Cerebellar cortex (tissue), 1 donor: Measurements from ENCODE around the gene FBXL7.

ENCODE experiments used
- DNase-seq: peaks from one replicate; pipeline ENCODE4 v3.0.0-alpha.2; 2015; ENCODE audit warnings: low spot score

The FBXL7 gene

DNA sequence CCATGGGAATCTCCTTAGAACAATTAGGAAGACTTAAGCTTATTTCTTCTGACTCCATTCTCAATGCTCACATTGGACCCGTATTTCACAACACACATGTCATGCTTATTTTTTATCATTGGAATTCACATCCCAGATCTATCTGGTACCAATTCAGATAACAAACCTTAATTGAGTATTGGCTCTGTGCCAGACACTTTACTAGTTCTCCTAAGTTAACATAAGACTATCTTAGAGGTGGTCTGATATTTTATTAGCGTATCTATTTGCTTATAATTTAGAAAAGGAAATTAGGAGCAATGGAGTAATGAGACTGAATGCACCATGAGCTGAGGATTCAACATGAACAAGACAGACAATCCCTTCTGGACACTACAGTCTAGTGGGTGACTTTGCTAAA lies 45.1 kb downstream of the FBXL7 start:
- DNase-seq, result no peak

DNA sequence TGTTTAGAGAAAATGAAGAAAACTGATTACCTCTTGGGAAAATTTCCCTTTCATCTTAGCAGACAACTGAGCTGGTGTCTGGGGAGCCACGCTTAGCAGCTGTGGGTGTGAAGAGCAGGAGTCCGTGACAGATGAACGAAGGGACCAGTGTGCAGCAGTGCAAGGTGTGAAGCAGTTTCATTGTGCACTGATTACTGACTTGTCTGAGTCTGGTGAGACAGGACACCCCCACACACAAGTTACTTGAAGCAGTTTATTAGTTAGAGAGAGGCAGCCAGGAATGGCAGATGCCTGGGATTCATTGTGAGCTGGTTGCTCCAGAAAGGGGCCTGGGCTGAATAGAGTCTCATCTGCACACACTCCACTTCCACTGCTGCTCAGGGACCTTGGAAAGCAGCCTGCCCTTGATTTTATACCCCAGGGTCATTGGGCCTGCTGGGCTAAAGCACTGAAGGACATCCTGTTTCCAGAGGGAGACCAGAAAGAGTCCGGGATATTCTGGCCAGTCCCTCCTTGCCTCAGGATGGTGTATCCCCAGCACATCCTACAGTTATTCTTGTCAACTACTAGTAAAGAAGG lies 47.4 kb downstream of the FBXL7 start:
- no peak for DNase-seq

DNA sequence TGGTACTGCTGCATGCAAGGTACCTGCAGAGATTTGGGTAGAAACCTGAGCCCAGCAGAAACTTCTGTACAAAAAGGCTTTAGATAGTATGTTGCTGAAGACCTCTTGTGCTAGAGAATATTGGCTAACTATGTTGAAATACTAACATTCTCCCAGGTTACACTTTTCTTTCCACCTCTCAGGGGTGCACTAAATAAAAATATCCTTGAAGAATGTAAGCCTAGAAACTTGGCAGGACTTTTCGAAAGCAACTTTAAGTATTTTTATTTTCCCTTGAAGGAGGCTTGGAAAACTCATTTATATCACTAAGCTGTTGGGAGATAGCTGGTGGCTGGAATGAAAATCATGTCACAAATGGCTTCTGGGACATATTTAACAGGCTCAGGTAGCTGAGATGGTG lies 50.0 kb downstream of the FBXL7 start:
- DNase-seq, result no peak

DNA sequence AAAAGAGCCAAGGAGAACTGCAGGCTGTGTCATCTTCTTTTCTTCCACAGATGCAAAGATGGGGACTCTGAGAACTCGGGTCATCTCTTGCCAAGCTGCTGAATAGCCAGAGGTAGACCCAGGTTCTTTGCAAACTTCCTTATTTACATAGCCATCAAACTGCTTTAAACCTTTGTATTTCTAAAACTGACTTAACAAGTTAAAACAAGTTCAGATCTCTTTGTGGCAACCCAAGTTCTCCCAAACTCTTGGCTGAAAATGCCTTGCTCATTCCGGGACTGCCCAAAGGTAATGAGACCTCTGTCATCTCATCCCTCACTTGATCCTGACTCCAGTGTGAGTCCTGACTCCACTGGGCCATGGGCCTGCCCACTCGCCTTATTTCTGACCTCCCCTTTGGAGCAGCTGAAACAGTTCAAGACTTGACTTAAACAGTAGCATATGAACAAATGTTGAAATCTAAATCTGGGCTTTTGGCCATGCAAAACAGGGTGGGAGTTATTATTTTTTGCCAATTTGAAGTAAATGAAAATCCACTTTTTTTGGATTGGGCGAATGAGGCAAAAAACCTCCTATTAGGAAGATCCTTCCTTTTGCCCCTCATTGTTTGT lies 50.6 kb downstream of the FBXL7 start:
- DNase-seq, result no peak

DNA sequence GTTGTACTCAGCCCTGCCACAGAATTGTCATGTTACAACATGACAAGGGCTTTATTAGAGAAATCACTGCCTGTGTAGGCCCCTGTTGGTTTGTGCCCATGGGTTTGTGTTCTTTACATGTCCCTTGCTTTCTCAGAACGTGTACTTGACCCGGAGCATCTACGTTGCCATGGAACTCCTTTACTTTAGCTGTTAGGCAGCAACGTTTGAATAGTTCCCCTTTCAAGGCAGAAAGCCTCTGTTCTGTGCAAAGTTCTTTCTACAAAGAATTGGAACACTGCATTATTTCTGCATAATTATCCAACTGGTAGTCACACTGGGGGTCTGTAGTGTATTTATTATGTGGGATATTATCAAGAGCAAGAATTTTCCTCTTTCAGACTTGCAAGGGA lies 51.1 kb downstream of the FBXL7 start:
- DNase-seq, result no peak

DNA sequence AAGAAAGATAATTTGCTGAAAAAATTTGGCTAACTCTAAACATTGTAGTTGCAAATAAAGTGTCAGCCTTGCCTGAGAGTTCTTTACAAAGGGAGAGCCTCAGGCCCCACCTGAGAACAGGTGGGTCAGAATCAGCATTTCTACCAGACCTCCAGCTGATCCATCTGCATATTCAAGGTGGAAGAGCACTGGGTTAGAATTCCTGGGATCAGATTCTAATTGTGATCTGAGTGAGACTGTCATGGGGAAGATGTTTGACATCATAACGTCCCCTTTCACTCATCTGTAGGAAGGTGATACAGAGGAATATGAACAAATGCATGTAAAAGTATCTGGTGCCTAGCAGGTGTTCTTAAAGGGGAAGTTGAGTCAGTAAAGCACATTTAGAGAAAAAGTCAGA lies 54.6 kb downstream of the FBXL7 start:
- no peak for DNase-seq

DNA sequence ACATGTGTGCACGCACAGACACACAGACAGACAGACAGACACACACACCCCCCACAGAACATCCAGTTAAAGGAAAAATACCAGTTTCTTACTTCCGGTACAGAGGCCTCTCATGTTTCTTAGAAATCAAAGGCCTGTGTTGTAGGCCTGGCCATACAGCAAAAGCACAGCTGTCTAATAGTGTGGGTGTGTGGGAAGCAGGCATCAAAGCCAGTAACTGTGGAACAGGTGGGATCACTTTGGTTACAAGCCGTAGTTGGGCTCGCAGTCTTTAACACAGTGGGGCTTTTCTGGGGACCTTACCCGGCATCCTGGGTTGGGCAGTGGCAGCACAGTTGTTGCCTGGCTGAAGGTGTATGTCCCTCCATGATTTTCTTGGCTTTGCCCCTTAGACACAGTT lies 55.2 kb downstream of the FBXL7 start:
- DNase-seq, result no peak

DNA sequence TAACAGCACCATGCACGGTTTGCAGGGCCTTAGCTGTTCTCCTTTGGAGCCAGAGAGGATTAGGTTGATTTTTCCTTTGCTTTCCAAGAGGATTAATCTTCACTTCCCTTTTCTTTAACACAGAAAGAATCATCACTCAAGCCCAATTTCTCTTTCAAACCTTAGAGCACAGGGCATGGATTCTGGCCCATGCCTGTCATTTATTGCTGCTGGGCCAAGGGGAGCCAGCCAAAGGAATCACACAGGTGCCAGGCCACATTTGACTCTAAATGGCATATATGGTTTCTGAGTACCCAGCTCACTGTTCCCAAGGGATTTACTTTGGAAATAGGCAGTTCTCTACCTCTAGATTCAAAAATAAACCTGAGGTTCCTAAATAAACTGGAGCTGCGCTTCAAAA lies 58.3 kb downstream of the FBXL7 start:
- DNase-seq, result peak; percentile 33

DNA sequence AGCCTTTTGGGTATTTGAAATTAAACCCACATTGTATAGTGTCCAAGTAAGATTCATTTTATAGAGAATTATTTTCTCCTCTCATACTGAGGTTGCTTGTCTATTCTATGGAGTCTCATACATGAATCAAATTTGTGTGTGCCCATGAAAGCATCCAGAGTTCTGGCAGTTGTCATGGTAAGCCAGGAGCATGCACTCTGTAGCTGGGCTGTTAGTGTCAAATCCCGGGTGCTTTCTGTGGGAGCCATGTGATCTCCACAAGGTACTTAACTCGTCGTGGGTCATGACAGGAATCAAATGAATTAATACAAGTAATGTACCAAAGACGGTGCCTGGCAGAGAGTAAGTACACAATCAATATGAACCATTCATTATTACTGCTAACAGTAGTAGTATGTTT lies 58.7 kb downstream of the FBXL7 start:
- DNase-seq, result no peak

DNA sequence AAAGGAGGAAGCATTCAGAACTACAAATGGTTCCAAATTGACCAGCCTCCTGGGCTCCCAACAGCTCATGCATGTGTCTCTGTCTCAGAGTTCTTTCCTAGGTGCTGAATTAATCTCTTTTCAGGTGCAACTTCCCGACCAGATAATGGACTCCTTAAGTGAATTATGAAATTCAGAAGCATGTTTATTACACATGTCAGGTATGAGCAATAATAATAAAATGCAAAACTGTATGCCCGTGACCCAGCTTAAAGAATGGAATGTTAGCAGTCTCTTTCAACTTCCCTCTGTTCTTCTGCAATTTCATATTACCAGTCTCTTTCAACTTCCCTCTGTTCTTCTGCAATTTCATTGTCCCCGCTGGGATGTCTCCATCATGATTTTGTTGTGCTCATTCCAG lies 60.4 kb downstream of the FBXL7 start:
- no peak for DNase-seq

DNA sequence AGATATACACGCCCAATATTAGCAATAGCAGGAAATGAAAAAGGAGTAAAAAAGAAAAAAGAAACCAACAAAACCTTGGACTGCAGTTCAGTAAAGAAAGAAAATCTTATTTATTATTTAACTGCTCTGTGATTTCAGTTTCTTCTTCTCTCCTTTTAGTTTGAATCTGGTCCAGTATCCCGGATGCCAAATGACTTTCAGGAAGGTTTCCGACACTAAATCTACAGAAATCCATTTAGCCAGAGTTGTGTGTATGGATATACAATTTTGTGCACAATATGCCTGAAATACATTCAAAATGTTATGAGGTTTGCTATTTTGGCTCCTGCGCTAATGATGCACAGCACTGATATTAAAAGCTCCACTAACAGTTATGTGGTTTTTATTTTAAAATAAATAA lies 64.5 kb downstream of the FBXL7 start:
- DNase-seq, result no peak

DNA sequence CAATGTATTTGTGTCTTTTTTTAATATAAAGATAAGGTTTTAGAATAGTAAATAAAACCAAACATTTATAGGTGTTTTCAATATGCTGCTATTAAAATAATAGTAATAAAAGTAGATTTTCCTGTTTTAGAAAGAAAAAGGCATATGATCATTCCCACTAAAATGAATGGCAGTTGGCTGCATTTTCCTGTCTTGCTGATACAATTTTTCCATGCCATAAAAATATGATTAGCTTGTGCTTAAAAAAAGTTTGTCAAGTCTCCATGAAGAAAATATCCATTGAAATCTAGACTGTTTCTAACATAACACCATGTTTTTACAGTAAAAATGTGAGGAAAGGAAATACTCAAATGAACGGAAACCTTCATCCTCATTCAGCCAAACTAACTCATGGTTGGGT lies 65.0 kb downstream of the FBXL7 start:
- DNase-seq, result no peak

DNA sequence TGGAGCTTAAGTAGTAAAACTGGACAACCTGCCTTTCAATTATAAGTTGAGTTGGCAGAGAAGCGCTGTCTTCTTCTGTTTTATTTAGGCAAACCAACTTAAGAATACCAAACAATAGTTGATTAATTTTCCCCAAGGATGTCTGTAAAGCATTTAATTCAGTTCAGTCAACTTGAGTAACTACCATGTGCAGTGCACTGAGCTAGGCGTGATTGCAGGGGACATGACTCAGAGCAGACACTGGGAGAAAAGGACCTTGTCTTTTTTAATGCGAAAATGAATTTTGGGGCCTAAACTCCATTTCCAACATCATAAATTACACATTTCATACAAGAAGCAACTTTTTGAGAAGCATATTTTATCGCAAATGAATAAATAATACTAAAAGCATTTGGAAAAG lies 66.3 kb downstream of the FBXL7 start:
- no peak for DNase-seq

DNA sequence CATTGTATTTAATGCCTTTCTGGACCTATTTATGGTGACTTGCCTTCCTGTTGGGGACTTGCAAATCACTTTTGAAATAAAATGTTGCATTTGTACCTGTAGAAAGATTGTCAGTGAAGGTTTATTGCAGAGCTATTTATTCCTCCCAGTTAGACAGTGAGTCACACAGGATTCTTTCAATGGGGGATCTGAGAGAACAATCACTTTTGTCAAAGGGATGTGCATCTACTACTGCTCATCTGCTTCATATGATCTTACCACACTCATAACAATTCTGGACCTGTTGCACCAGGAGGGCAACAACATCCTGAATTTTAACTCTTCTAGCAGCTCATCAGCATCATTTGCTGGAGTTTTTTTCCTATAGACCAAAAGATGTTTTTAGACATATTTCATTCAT lies 66.8 kb downstream of the FBXL7 start:
- DNase-seq, result no peak

DNA sequence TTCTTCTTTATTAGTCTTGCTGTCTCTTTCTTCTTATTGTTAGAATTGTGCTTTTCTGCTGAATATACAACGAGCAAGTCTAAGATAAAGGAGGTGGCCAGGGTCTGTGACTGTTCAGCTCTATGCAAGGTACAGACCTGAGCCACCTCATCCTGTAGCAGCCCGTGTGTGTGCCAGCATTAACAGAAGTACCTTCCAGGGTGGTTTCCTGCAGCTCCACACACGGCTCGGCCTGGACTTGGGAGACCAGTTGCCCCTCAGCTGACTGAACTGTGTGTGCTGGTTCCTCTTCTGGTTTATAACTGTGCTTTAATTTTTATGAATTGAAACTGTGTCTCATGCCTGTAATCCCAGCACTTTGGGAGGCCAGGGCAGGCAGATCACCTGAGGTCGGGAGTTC lies 70.5 kb downstream of the FBXL7 start:
- no peak for DNase-seq

DNA sequence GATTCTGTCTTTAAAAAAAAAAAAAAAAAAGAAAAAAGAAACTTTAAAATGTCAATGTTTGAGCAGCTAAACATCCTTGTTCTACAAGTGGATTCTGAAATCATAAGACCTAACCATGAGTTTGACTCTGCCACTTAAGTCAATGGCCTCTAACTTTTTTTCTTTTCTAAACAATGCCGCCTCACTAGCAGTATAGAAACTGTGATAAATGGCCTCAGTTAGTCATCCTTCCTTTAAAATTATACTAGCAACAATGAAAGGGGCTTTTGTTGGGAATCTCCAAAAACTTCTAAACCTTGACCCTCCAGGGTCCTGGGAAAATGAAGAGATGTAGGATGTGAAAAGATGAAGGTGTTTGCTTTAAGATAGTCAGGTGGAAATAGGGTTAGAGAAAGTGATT lies 71.1 kb downstream of the FBXL7 start:
- no peak for DNase-seq

DNA sequence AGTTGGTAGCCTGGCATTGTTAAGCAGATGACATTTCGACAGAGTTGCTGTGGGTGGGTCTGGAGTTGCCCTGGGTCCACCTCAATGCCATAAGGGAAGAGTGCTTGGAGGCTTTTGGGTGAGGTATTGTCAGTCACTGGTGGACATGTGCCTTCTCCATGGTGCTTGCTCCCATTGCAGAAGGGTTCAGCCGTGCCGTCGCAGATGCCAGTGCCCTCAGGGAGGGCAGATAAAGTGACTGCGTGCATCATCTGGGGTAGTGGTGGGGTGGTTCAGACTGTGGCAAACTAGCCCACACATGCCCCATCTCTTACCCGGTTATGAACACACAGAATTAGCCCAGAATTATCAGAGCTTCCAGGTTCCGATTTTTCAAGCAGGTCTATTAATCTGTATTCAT lies 71.6 kb downstream of the FBXL7 start:
- DNase-seq, result no peak

DNA sequence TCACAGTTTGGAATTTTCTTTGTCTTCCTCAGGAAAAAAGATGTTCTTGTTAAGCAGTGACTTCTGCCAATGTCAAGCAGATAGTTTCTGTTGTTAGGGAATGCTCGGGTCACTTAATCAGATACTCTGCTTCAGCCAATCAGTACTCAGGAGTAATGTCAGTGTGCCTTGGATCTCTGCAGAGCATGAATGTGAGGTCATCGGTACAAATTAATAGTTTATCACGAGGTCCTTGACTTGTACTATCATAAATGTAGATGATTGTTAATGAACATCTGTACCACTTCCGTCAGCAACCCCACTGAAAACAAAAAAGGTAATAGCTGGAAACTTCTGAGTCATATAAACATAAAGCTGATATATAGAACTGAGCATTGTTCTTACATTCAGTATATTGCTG lies 73.6 kb downstream of the FBXL7 start:
- DNase-seq, result no peak

DNA sequence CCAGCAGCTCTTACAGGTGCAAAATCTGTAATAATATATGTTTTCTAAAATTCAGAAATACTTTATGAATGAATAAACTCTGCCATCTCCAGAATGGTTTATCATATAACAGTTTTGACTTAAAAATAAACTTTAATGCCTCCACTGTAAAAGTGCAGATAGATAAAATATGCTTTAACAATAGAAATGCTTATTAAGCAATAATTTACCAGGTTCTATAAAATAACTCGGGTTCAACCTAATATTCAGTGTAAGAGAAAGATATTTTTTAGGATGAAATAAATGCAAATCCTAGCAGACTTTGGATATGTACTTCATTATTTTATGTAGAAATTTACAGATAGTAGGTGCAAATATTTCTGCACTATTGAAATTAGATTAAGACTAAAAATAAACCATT lies 74.1 kb downstream of the FBXL7 start:
- no peak for DNase-seq

DNA sequence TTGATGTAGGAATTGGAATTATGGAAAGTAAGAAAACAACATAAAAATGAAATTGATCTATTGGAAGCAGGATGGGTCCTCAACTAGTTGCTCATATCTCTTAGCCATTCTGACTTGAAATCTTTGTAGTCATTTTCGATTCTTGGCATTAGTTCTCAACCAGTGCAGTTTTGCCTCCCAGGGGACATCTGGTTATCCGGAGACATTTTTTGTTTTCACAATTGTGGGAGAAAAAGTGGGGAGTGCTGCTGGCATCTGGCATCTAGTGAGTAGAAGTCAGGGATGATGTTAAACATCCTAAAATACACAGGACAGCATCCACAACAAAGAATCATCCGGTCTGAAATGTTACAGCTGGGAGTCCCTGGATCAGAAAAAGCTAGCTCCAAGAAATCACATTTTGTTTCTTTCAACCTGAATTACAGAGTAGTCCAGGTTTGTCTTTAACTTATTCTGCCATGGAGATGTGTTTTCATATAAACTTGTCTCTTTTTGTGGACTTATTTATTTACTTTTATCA lies 74.9 kb downstream of the FBXL7 start:
- DNase-seq, result no peak

DNA sequence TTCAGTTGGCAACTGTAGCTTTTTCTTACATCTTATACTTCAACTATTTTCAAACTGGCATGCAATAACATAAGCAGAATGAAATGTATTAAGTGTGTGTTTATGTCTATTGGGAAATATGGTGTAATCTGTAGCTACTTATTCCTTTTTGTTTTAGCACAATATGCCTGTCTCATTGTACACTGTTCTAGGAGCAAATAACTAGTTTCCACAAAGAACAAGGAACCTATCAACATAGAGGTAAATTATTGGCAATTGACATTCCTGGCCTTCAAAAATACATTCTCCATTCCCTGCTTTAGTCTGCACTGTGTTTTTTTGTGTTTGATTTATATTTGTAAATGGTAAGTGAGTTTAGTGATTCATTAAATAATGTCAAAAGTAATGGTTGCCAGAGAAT lies 75.7 kb downstream of the FBXL7 start:
- DNase-seq, result no peak

DNA sequence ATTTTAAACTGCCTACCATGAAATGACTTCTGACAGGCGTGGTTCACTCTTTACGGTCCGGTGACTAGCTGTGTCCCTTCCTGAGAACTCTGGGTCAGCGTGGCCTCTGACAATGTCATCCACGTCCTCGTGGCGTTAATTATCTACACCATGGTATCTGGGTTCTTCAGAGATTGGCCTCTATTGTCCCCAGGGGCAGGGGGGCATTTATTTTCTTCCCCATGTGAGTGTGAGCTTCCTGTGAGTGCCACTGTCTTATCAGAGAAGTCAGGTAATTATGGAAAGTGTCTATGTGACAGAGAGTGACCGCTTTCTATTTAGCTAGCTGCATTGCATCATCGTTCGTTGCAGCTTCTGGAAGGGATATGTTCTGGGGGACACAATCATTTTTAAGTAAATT lies 77.2 kb downstream of the FBXL7 start:
- no peak for DNase-seq

DNA sequence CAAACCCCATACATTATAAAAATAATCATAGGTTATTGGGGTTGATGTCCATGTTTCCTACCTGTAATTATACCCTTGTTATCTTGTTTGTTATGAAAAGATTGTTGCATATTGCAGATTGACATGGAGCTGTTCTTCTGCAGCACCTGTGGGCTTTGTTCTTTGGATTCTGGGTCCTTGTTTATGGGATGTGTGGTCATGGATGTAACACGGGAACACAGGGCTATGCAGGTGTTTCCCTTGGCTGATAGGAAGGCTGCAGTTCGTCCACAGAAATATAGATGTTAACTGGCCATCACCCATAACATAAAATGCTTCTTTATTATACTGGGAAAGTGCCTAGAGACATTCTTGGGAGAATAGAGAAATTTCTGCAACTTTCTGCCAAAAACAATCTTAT lies 77.9 kb downstream of the FBXL7 start:
- no peak for DNase-seq

DNA sequence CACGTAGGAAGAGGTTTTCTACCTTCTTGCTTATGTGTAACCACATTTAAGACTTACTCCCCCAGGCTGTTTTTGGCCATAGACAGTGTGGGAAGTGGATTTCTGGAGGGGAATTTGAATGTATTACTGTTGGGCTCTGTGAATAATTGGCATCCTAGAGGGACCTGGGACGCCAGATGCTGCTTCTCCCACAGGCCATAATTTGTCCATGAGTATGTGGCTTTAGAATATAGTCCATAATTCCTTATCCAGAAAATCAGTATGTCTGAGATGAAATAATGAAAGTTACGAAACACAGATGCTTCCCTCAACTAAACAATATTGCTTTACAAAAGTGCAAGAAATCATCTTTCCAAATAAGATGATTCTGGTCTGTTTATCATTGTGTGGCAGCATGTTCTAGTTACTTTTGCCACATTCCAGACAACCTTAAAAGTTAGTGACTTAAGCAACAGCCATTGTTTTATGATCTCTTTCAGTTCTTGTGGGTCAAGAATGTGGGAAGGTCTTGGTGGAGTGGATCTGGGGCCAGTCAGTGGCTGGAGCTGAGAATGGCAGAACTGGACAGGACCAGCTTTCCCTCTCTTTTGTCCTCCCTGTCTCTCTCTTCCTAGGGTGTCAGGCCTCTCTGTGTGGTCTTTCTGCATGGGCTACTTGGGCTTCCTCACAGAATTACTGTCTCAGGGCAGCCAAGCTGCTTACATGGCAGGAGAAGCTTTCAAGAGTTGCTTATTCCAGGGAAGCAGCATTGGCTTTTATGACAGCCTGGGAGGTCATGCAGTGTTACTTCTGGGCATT lies 79.4 kb downstream of the FBXL7 start:
- no peak for DNase-seq
